T-helper 9 cell (primary cell): ENCODE results near the gene OTOS.

Experiments
- DNase-seq: peaks from one replicate; pipeline ENCODE4 v3.0.0-alpha.2; 2020
- total RNA-seq, 2 donors: gene quantifications; one replicate each; lab custom pipeline; 2026; lab: John Stamatoyannopoulos, UW

The OTOS gene
- total RNA-seq, result 0 reads per million in 2 donors

GRCh38 chr2:240140511-240140910 is at the start of gene OTOS:
TSS of gene OTOS (minus strand) at chr2:240140658. CDS start at chr2:240140326, 332 bp downstream.
- DNase-seq, result no peak

DNA sequence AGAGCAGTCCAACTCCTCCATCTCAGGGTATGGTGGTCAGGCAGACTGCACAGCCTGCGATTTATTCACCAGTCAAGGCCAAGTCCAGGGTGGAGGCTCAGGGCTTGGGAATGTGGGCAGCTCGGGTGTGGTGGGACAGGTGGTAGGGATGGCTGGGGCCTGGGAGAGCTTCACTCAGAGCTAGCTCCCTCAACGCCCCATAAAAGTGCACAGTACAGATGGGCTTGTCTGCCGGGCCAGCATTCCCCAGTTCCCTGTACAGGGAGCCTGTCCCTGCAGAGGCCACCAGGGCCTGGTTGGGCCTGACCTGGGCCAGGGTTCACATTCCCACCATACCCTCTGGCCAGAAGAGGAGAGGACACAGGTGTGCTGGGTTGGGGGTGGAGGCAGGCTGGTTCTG is 49.2 kb upstream of the OTOS start:
- DNase-seq, result no peak

DNA sequence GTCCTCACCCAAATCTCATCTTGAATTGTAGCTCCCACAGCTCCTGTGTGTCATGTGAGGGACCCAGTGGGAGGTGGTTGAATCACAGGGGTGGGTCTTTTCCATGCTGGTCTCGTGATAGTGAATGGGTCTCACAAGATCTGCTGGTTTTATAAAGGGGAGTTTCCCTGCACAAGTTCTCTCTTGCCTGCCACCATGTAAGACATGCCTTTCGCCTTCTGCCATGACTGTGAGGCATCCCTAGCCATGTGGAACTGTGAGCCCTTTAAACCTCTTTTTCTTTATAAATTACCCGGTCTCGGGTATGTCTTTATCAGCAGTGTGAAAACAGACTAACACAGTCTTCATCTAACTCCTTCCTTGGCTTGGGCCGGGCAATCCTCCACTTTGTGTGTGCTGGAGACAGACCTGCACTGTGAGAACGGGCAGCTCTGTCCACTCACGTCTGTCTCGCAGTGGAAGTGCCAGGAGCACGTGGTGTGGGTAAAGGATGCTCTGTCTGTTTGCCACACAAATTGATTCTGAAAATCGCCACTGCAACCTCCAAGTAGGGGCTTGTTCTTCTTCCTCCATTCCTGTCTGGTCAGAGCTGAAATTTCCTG is 47.6 kb upstream of the OTOS start:
- DNase-seq, result no peak

DNA sequence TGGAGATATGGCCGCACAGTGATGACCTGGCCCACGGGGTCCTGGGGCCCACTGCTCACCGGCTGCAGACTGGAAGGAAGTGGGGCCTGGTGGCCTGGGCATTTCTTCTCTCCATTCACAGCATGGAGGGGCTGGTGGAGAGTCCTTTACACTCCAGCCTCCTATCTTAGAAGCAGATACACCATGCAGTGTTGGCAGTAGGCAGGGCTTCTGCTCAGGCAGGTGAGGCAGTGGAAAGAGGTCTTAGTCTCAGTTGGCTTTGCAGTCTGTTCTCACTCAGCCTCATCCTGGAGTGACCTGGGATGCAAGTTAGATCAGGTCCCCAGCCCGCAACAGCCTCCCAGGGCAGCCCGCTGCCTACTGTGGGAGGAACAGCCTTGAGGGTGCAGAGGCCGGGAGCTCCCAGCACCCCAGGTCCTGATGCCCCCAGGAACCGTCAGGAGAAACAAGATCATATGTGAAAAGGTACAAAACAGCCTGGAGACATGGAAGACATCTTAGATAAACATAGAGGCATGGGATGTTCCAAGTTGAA is 45.8 kb upstream of the OTOS start:
- no peak for DNase-seq

DNA sequence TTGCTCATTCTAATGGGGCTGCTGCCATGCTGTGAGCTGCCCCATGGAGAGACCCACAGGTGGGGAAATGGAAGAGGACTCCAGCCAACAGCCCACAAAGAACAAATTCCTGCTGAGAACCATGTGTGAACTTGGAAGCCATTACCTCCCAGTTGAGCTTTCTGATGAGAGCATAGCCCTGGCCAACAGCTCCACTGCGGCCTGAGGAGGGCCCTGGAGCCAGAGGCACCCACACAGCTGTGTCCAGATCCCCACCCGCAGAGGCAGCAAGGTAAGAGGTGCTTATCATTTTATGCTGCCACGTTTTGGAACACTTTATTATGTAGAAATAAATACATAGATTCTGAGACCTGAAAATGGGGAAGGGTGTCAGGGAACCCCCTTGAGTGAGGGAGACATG is 44.2 kb upstream of the OTOS start:
- no peak for DNase-seq

- DNase-seq, result no peak
These were observed 43.6 kb upstream of the OTOS start for GRCh38 chr2:240183875-240184590.

DNA sequence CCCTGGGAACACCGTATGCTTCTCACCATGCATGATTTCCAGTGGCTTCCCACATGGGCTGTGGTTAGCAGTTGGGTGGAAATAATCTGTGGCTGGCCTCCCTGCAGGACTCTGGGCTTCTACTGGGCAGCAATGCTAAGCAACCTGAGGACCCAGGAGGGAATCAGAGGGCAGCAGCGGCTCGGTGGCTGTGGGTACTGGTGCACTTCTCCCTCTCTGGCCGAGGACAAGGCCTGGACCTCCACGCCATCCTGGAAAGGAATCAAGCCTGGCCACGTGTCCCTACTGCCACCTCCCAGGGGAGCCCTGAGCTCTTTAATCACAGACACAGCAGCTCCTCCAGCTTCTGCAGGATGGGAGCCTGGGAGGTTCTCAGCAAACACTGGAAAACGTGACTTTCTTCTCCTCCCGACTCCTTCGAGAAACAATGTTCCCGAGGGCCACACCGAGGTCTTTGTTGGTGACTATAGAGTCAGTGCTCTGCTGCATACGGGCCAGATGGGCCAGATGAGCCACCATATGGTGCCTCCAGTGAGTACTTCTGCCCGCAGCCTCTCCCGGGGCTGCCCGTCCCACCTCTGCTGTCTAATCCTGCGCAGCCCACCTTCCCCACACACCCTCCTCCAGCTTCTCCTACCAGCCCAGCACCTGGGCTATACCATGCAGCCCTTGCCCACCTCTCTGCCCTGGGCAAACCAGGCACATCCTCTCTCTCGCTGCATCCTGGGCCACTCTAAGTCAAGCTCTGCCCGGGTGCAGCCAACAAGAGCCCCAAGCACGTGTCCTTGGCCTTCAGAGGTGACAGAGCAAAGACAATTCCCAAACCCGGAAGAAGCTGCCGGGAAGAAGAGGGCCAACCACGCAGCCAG is 42.8 kb upstream of the OTOS start:
- DNase-seq, result no peak

DNA sequence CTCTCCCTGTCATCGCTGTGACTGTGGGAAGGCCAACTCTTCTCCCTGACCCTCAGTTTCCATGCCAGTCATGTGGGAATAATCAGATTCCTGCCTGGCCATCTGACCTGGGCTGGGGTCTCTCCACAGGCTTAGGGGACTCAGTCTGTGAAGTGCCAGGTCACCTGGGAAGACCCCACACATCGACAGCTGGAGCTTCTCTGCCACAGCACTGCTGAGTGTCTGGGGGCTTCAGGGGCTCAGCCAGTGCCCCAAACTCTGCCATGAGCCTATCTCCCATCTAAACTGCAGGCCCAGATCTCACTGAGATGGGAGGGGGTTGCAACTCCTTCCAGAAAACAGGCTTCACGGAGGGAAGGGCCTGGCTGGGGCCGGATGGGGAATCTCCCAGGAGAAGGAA is 42.0 kb upstream of the OTOS start:
- no peak for DNase-seq

DNA sequence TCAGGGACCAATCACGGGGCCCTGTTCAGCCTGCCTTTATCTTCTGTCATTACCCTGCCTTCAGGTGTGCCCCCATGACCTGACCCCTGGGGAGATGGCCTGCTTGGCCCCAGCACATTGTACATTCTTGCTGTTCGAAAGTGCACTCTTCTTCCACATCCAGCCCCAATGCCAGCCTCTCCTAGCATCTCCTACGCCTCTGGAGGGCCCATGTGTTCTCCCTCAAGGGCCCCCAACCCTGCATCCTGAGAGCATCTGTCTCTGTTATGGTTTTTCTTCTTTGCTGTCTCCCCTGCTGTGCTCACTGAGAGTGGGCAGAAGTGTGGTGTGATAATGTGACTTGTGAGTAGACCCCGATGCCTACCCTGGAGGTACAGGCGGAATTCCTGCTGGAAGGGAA is 41.5 kb upstream of the OTOS start:
- no peak for DNase-seq

DNA sequence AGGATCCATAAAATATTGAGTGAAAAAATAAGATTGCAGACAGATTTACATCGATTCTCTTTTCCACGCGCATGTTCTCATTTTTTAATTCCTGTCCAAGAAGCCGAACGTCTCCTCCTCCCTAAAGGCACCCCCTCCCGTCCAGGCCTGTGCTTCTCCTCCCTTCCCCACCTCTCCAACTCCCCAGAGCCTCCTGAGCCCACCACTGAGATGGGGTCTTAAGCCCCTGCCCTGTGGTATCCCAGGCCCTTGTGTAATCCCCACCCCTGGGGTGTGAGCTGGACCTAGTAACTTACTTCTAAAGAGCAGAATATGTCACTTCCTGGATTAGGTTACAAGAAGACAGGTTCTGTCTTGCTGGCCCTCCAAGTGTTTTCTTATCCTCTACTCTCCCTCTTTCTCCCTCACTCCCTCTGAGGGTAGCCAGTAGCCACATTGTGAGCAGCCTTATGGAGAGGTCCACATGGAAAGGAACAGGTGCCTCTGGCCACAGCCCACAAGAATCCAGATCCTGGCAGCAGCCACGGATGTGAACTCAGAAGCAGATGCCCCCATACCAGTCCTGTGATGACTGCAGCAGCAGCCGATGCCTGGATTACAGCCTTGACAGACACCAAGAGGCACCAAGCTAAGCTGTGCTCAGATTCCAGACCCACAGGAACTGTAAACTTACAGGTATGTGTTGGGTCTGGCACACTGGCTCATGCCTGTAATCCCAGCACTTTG is 39.6 kb upstream of the OTOS start:
- no peak for DNase-seq

GRCh38 chr2:240179186-240179815 is 38.8 kb upstream of the OTOS start:
- no peak for DNase-seq

- DNase-seq, result no peak
These were observed 38.1 kb upstream of the OTOS start for GRCh38 chr2:240178564-240178963.

DNA sequence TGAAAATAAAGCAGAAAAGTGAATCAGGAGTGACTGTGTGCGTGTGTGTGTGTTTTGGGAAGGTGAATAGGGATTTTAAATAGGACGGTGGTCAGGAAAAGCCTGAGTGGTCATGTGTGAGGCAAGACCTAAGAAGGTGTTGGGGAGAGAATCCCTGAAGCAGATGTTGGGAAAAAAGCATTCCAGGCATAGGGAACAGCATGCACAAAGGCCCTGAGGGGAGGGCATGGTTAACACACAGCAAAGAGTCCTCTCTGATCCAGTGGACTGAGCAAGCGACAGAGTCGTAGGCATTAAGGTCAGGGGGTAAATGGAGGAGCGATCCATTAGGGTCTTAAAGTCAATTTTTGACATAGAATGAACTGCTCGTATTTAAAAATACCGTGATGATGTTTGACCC is 34.0 kb upstream of the OTOS start:
- no peak for DNase-seq

DNA sequence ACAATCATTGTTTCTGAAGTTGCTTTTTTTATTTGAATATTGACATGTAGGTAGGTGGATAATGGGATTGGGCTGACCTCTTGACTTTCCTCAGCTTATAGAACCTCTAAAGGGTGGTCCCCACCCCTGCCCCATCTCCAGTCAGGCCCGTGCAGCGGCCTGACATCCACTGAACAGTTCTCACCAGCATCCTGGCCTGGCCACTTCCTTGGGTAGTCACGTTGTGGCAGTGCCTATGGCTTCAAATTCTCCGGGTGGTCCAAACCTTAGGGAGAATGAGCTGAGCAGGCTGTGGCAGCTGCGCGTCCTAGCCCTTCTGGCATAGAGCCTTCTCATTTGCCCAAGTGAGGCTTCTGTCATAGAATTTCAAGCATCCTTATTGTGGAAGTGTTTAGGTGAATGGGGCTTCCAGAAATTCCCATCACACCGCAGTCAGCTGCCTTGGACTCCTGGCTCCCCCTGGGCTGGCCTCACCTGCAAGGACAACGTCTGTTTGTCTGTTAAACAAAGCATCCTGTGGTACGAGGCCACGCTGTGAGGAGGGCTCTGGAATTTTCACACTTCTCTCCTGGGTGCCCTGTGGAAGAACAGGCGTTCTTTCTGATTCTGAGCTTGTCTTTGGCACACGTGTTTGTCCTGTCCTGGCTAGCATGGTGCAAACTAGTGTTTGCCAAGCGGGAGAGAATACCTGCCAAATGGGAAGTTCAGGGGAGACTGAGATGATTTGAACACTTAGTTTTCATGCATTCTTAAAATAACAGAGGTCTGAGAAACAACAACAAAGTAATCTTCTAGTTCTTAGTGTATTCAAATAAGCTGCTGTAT is 31.8 kb upstream of the OTOS start:
- DNase-seq, result no peak

DNA sequence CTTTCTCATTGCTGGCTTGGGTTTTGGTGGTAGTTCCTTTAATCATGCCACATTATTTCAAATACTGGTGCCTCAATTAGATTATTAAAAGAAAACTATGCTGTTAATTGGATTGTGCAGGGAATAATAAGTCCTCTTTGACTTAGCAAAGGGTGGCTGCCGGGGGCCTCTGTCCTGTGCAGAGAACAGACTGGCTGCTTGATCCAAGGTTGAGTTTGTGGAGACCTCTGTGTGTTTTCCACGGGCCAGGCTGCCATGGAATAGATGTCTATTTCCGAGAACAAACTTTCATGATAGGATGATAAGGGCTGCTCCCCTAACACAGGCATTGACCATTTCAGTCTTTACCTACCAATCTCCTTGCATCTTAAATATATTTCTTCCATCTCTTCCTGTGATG is 30.4 kb upstream of the OTOS start:
- no peak for DNase-seq

DNA sequence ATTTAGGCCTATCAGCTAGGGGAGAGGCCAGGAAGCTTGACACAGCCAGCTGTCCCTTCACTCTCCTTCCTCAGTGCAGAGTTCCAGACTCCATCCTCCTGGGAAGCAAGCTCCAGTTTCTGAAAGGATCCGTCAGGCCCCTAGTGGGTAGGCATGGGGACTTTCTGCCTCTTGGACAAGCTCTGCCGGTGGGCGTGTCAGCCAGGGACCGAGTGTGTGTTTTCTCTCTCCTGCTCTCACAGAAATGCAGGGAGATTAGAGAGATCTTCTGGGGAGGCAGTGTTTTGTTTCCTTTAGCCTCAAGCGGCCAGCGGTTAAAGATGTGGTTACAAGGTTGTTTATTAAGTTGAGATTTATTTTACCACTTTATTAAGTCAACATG is 29.9 kb upstream of the OTOS start:
- no peak for DNase-seq

DNA sequence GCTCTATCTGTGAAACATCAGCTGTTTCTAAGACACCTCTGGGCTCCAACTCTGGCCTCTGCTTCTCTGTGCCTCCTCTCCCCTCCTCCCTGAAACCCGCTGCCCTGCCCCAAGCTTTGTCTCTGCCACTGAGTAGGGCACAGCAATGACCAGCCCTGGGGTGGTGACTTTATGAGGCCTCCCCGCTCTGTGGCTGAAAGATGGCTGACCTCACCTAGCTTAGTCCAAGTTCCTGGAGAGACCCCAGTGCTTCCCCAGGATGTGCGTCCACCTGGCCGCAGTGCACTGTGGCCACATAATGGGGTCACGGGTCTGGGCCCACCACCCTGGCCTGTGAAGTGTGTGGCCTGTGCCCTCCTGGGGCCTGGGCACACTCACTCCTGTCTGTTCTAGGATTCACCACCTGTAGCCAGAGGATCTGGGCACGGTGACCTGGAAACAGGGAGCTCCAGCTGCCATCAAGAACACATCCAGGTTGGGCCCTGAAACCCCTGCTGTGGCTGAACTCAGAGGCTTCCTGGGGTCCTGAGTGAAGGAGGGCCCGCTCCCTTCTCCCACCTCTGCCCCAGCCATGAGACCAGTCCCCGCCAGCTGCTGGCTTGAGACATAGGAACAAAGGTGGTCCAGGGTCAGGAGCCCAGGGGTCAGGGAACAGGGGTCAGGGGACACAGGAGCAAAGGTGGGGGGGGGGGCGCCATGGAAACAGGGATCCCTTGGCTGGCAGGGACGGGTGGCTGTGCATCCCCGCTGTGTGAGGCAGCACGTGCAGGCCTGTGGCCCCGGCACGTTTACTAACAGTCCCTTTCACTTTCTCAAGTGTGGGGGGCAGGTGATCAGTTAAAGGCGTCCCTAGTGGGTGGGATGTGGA is 29.3 kb upstream of the OTOS start:
- no peak for DNase-seq

- no peak for DNase-seq
These were observed 28.3 kb upstream of the OTOS start for GRCh38 chr2:240168546-240169361.

- DNase-seq, result no peak
These were observed 27.6 kb upstream of the OTOS start for GRCh38 chr2:240168041-240168440.

DNA sequence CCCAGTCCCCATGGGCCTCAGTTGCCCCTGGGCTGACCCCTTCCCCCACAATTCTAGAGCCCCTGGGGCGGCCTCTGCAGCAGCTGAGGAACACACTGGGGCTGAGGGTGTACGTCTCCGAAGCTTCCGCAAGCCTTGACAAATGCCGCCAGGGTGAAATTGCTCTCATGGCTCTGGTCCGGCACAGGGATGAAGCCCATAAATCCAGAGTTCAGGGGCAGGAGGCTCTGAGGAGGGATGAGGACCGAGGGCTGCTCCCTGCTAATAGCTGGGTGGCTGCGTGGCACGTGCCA is 27.1 kb upstream of the OTOS start:
- DNase-seq, result no peak
